Activated T-cell treated with anti-CD3 and anti-CD28 coated beads for 4 hours (primary cell): ENCODE results near the gene ANKRD33.

Experiments used
- DNase-seq: peaks from one replicate; pipeline ENCODE4 v3.0.0-alpha.2; 2020

The ANKRD33 gene

DNA sequence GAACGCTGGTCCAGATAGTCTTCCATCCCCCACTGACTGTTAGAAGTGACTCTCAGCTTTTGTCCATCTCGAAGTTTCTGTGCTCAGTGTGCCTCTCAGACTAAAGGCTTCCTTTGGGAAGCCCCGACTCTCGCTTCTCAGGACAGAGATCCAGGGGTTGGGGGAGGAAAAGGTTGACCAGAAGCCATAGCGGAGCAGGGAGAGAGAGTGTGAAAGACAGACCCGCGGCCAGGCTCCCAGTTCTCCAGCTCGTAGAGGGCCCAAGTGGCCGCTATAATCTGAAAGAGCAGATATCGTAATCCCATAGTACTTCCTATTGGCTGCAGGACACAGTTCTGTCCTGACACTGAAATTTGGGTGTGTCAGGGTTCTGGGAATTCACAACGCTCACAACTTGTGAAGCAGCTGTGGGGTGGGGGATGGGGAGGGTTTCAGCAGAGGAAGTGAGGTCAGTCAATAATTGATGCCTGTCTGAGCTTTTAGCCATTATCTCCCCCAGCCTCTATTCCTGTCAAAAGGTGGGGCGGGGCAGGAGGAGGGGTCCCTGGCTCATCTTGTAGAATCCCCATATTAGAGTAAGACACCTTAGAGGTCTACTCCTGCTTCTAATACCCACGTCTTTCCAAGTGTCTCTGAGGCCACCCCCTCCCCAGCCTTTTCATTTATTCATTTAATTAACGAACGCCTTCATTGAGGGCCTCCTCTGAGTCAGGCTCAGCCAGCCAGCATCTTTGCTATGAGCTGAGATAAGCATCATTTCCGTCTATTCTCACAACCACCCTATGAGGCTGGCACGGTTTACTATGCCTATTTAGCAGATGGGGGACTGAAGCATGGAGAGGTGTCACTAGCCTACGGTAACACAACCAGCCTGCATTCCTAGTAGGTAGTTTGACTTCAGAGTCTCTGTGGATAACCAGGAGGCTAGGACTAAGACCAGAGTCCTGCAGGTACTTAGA is 17.8 kb downstream of the ANKRD33 start:
- no peak for DNase-seq

DNA sequence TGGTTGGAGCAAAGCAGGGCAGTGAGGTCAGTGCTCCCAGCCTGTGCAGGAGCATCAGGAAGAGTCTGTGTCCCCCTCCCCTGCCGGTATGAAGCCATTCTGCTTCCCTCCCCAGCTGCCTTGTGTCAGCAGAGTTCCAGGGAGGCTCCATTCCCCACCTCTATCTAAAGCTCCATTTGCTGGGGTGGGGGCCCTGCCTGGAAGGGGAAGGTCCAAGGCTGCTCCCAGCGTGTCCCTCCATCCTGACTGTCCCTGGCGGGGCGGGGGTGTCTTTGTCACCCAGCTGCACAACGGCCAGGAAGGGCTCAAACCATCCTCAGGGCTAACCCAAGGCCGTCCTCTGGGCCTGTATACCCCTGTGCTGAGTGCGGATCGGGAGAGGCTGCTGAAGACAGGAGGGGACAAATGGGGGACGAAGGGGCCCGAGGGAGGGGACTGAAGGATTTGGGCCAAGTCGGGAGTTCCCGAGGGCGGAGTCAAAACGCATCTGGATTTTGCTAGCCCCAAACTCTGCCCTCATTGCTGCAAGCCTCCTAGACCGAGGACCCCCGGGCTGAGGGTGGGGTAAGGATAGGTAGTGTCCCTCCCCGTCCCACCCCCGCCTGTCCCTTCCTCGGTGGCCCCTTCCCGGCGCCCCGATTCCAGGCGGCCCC is 18.7 kb downstream of the ANKRD33 start:
- no peak for DNase-seq

DNA sequence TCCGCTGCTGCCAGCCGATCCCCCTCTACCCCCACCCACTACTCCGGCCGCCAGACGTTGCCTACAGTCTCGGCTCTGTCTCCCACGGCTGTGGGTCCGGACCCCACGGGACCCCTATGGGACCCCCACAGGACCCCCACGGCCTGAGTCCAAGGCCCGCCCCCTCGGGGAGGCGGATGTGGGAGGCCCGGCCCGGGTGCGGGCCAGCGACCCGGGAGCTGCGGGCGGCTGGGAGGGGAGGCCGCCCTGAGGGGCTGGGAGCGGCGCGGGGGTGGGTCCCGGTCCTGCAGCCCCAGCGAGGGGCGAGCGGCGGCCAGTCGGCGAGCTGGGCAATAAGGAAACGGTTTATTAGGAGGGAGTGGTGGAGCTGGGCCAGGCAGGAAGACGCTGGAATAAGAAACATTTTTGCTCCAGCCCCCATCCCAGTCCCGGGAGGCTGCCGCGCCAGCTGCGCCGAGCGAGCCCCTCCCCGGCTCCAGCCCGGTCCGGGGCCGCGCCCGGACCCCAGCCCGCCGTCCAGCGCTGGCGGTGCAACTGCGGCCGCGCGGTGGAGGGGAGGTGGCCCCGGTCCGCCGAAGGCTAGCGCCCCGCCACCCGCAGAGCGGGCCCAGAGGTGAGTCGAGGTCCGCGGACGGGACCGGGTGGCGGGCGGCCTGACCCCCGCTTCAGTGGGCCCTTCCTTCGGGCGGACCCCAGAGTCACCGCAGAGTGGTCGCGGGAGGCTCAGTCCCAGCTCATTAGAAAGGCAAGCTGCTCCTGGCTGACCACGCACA is 19.4 kb downstream of the ANKRD33 start, which contains the start of gene ACVRL1:
Gene ACVRL1, plus strand, starts transcription at position 422 of the 773 bp plus-strand sequence. CDS start 4,971 bp downstream, outside the sequence.
- no peak for DNase-seq

DNA sequence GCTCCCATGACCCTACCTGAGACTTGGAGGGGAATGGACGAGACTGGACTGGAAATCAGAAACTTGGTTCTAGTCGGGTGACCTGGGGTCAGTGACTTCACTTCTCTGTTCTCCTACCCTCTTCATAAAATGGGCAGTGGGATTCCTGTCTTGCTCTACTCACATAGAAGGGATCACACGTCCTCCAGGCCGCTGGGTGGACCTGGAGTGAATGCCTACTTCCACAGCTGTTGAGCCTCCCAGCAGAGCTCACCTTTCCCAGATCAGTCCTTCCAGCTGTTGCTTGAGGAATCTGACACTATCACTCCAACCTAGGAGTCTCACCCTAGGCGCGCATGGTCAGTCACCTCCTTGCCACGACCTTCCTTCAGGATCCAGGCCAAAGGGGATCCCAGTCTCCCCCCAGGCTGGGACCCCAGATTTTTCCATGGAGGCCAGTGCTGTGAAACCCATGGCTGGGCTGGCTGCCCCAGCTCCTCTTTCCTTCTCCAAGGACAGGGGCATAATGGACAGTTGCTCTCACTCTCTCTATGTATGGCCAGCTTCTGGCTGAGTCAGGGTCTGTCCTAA is 20.0 kb downstream of the ANKRD33 start:
- no peak for DNase-seq

DNA sequence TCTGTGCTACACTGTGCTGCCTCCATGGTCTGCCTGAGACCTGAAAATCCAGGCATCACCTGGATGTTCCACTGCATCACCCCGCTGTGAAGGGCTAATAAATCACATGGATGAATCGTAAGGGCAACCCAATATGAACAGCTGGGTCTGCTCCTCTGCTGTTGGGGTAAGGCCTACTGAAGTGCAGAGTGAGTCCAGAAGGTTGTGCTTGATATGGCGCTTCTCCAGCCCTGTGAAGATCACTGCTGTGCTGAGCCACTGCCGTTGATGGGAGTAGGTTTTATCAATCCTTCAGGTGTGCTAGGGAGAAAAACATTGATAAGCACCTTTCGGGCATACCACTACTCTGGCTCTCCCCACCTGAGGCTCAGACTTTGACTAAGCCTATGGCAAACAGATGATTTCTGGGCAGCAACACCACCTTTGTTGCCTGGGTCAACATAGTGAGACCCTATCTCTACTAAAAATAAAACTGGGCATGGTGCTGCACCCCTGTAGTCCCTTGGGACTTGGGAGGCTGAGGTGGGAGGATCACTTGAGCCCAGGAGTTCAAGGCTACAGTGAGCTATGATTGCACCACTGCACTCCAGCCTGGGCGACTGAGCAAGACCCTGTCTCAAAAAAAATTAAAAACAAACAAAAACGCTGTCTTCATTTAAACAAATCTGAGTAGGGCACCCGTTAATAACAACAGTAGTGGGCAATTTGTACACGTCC is 21.1 kb downstream of the ANKRD33 start:
- DNase-seq = no peak

DNA sequence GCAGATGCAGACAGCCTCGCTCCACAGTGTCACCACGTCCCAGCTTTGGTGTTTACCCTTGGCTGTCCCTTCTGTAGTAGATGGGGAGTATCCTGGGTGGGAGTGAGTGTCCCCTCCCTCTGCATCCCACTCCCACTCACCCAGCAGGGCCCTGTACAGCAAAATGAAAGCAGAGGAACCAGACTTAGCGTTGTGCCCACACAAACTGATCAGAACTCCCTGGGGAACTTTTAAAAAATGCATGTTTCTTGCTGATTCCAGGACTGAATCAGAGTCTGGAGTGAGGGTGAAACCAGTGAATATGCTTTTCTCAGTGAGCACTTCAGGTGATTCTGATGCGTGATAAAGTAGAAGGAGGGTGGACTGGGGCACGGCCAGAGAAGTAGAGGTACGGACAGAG is 22.3 kb downstream of the ANKRD33 start:
- no peak for DNase-seq

DNA sequence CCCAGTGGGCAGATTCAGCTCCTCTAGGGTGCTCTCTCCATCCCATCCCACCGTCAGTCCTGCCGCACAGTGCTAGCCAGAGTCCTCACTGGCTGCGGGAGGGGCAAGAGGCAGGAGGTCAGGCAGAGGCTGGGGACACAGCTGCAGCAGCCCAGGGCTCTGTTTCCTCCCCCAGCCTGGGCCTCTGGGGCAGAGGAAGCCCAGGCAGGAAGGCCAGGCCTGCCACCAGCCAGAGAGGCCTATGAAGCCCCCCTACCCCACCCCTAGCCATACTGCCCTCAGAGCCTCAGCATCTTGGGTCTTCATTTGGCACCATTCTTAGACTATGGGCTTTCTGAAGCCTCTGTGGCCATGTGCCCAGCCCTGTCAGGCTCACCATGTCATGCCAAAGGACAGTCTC is 22.8 kb downstream of the ANKRD33 start:
- no peak for DNase-seq

DNA sequence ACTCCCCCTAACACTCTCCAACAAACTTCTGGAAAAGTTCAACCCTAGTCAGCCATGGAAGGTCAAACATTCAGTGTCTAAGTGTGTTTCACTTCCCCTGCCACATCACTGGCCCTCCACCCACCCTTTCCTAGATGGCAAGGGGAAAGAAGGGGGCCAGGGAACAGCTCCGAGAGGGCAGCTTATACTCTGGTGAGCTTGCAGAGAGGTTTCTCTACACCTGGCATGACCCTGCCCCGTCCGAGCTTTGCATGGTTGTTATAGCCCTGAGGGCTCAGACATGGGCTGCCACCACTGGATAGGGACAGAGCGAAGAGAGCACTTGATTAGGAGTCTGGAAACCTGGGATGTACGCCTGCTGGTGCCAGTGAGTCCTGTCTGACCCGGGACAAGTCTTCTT is 23.4 kb downstream of the ANKRD33 start:
- DNase-seq = no peak

DNA sequence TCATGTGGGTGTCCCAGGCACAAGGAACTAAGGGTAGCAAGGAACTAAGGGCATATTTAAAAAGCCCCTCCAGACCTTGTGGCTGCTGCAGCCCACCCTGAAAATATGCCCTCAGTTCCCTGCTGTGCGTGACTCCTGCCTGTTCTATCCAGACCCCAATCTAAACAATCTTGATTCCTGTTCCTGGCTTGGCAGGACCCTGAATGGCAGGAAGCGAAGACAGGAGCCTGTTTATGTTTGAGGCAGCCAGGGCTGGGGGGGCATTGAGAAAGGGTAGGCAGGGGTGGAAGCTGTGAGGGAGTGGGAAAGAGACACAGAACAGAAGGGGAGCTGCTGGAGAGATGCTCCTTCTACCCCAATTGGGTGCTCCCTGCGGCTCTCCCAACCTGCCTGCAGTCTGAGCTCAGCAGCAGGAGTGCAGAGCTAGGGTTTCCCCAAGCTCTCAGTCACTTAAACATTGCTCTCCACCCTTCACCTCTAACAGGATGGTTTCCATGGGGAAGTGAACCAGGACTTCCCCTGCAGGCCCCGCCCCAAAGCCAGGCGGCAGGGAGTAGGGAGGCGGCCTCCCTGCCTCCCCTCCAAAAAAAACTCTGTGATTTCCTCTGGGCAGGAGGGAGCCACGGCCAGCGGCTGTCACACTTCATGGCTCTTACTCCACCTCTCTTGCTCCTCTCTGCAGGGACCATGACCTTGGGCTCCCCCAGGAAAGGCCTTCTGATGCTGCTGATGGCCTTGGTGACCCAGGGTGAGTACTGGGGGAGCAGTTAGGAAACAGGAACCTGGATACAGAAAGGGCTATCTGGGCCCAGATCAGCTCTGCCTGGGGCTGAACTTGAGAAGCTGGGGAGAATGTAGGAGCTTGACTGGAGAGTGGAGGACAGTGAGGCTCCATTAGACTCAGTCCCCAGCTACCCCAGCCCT is 24.1 kb downstream of the ANKRD33 start:
- DNase-seq = no peak

DNA sequence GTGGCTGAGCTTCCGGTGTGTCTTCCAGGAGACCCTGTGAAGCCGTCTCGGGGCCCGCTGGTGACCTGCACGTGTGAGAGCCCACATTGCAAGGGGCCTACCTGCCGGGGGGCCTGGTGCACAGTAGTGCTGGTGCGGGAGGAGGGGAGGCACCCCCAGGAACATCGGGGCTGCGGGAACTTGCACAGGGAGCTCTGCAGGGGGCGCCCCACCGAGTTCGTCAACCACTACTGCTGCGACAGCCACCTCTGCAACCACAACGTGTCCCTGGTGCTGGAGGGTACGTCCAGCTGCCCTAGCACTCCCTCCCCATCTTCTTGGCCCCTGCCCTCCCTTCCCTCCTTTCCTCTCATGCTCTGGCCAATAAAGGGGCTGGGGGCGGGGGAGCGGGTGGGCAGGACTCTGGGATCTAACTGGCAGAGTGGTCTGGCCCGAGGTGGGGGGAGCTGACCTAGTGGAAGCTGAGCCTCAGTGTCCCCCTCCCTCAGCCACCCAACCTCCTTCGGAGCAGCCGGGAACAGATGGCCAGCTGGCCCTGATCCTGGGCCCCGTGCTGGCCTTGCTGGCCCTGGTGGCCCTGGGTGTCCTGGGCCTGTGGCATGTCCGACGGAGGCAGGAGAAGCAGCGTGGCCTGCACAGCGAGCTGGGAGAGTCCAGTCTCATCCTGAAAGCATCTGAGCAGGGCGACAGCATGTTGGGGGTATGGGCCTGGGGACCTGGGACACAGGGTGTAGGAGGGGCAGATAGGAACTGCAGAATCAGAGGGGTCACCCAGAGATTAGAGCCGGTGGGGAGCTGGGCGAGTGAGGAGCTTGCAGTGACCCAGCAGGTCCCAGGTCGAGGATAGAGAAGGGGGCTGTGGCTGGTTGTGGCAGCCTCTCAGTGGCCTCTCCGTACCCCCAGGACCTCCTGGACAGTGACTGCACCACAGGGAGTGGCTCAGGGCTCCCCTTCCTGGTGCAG is 25.4 kb downstream of the ANKRD33 start:
- no peak for DNase-seq

DNA sequence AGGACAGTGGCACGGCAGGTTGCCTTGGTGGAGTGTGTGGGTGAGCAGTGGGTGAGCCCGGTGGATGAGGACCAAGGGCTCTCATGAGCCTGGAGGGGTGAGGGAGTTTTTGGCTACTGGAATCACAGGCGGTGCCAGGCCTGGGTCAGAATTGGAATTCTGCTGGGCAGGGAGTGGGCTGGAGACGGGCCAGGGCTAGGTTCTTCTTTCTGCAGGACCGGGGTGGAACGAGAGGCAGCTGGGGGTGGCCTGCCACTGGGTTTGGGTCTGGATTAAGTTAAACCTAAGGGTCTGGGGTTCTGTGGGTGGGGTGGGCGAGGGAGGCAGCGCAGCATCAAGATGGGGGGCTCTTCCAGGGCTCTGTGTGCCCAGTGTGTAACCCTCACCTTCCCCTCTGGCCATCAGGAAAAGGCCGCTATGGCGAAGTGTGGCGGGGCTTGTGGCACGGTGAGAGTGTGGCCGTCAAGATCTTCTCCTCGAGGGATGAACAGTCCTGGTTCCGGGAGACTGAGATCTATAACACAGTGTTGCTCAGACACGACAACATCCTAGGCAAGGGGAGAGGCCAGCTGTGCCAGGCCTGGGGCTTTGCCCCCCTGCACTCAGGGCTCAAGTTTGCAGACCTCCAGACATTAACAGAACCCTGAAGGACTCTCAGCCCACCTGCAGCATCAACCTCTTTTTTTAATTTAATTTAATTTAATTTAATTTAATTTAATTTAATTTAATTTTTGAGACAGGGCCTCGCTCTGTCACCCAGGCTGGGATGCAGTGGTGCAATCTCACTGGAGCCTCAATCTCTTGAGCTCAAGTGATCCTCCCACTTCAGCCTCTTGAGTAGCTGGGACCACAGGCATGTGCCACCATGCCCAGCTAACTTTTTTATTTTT is 26.4 kb downstream of the ANKRD33 start:
- no peak for DNase-seq

DNA sequence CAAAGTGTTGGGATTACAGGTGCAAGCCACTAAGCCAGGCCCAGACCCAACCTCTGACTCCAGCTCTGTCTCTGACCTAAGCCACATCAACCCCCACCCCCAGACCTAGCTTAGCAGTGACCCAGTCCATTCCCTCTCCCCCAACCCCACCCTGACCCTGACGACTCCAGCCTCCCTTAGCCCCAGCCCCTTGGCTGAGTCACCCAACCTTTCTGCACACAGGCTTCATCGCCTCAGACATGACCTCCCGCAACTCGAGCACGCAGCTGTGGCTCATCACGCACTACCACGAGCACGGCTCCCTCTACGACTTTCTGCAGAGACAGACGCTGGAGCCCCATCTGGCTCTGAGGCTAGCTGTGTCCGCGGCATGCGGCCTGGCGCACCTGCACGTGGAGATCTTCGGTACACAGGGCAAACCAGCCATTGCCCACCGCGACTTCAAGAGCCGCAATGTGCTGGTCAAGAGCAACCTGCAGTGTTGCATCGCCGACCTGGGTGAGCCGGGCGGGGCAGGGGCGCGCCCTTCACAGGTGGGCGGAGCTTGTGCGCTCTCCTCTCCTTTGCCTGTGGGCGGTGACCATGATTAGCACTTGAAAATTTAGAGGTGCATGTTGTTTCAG is 27.2 kb downstream of the ANKRD33 start:
- no peak for DNase-seq

DNA sequence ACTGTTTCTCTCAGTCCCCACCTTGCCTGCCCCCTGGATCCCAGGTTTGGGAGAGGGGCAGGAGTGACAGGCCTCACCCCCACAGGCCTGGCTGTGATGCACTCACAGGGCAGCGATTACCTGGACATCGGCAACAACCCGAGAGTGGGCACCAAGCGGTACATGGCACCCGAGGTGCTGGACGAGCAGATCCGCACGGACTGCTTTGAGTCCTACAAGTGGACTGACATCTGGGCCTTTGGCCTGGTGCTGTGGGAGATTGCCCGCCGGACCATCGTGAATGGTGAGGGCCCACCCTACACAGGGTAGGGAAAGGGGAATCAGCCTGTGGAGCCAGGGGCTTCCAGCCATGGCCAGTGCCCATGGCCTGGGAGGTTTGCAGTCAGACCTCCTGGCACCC is 28.0 kb downstream of the ANKRD33 start:
- no peak for DNase-seq

DNA sequence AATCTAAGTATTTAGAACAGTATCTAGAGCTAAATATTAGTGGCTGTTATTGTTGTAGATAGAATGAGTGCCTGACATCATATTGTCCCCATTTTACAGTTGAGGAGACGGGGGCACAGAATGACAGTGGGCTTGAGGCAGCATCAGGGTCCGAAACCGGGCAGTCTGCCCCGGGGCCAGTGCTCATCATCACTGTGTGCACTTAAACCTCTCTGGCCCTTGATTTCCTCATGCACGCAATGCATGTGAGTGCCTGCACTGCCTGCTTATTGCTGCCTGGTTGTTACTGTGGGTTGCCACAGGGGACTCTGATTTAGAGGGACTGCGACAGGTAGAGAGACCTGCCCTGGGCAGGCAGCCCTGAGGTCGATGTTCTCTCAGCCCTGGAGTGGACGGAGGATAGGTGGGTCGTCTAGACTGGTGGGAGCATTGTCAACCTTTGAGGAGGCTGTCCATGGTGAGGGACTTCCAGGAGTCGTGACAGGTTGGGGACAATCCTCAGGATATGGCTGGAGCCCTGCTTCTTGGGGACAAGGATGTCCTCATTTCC is 29.2 kb downstream of the ANKRD33 start:
- no peak for DNase-seq

DNA sequence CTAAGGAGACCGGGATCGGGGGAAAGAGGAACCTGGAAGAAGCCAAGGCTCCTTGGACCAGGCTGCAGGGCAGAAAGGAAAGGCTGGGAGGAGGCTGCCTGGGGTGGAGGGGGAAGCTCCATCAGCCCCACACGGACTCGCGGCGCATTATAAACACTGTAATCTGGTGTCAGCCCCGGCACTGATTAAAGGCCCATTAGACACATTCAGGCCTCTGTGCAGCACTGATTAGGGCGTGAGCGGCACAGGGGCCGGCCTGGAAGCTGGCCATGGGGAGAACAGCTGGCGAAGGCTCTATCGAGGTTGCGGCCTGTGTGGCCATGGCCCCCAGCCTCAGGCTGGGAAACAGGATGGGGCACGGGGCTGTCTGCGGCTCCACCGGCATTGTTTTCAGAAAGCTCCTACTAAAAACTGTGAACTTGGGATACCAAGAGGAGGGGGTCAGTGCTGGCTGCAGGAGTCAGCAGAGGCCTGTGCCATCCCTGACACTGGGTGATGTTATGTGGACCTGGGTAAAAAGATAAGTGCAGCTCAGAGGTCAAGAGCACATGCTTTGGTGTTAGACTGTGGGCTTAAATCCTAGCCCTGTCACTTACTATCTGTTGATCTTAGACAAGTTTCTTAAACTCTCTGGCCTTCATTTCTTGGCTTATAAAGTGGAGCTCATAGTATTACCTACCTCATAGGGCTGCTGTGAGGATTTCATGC is 30.0 kb downstream of the ANKRD33 start:
- DNase-seq = no peak

DNA sequence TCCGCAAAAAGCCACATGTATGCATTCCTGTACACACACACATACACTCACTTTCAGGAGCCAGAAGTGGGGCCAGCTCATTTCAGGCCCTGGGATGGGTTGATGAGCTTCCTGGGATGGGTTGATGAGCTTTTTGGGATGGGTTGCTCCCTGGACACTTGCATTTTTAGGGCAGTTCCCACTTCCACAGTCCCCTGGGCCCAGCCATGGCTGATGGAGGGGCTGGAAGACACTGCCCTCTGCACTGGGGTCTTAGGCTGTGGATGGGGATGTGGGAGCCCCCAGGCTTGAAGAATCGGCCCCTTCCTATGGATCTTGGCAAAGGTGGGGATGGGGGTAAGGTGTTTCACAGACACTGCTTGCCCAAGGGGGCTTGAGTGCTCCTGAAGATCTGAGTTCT is 32.1 kb downstream of the ANKRD33 start:
- DNase-seq = no peak

DNA sequence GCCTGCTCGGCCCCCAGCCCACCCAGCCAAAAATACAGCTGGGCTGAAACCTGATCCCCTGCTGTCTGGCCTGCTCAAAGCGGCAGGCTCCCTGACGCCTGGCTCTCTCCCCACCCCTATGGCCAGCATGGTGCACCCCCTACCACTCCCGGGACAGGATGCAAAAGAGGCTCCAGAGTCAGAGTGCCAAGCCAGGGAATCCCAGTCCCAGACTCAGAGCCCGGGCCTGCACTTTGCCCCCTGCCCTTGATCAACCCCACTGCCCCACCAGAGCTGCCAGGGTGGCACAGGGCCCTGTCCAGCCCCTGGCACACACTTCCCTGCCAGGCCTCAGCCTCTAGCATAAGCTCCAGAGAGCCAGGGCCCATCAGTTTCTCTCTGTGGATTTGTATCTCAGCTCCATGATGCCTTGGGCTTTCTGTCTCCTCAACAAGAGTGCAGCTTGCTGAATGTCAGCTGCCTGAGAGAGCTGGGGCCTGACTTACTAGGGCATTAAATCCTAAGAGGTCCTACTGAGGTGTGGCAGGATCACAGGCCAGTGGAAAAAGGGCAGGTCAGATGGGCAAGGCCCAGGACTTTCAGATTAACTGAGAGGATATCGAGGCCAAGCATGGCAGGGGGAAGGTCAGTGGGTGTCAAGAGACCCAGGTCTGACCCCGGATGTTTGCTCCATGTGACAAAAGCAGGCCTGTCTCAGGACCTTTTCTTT is 33.3 kb downstream of the ANKRD33 start:
- DNase-seq = no peak
